Measurements from ENCODE around the gene ASGR2. TPM values are rescaled to one million over a fixed set of nuclear protein-coding genes. Genes with fewer than 3 reads are reported as not detected.

Gene ASGR2
- total RNA-seq, 1 donor from 2014 or later, result not detected

GRCh38 chr17:7113273-7114071 lies 1.1 kb downstream of the ASGR2 start:
- DNase-seq (ENCODE audit: low spot score in 2 of 2, unreplicated experiment in 2 of 2), result no peak
- Mint-ChIP-seq H3K4me1 (no peaks in the 10 kb centered on the region), H3K4me3 (no peak overlapping the region), H3K36me3 (no peaks in the 10 kb centered on the region), H3K27ac (no peak overlapping the region), H3K9me3 (no peaks in the 10 kb centered on the region), H3K27me3 (ENCODE audit: low read depth) (peaks cover 2% of the 10 kb centered on the region)
- TF ChIP-seq CTCF (IDR thresholded peaks at IDR 0.05; ENCODE audit: unreplicated experiment), result no peak

GRCh38 chr17:7112510-7113108 lies 2.0 kb downstream of the ASGR2 start:
- Mint-ChIP-seq H3K4me3 (no peak overlapping the region), H3K9me3 (no peaks in the 10 kb centered on the region), H3K27me3 (ENCODE audit: low read depth) (peaks cover 2% of the 10 kb centered on the region), H3K36me3 (no peaks in the 10 kb centered on the region), H3K27ac (no peak overlapping the region), H3K4me1 (no peaks in the 10 kb centered on the region)
- DNase-seq (ENCODE audit: low spot score in 2 of 2, unreplicated experiment in 2 of 2), result no peak
- TF ChIP-seq CTCF (IDR thresholded peaks at IDR 0.05; ENCODE audit: unreplicated experiment), result no peak

- Mint-ChIP-seq H3K9me3 (no peaks in the 10 kb centered on the region), H3K36me3 (no peaks in the 10 kb centered on the region), H3K4me1 (no peaks in the 10 kb centered on the region), H3K27me3 (ENCODE audit: low read depth) (peaks cover 2% of the 10 kb centered on the region), H3K4me3 (no peak overlapping the region), H3K27ac (no peak overlapping the region)
- DNase-seq (ENCODE audit: low spot score in 2 of 2, unreplicated experiment in 2 of 2), result no peak
- no peak for TF ChIP-seq CTCF (IDR thresholded peaks at IDR 0.05; ENCODE audit: unreplicated experiment)
Observed at GRCh38 chr17:7111784-7112509, 2.7 kb downstream of the ASGR2 start.

GRCh38 chr17:7110617-7111306 lies 3.9 kb downstream of the ASGR2 start:
- no peak for DNase-seq (ENCODE audit: low spot score in 2 of 2, unreplicated experiment in 2 of 2)
- H3K27ac Mint-ChIP-seq, result no peak overlapping the region
- H3K27me3 Mint-ChIP-seq (ENCODE audit: low read depth), result peaks cover 2% of the 10 kb centered on the region
- no peak overlapping the region for H3K4me3 Mint-ChIP-seq
- H3K9me3 Mint-ChIP-seq, result no peaks in the 10 kb centered on the region
- no peaks in the 10 kb centered on the region for H3K36me3 Mint-ChIP-seq
- TF ChIP-seq CTCF (IDR thresholded peaks at IDR 0.05; ENCODE audit: unreplicated experiment), result no peak
- no peaks in the 10 kb centered on the region for H3K4me1 Mint-ChIP-seq

- DNase-seq (ENCODE audit: low spot score in 2 of 2, unreplicated experiment in 2 of 2), result no peak
- H3K27ac Mint-ChIP-seq, result no peak overlapping the region
- H3K36me3 Mint-ChIP-seq, result no peaks in the 10 kb centered on the region
- no peak for TF ChIP-seq CTCF (IDR thresholded peaks at IDR 0.05; ENCODE audit: unreplicated experiment)
- no peaks in the 10 kb centered on the region for H3K4me1 Mint-ChIP-seq
- no peaks in the 10 kb centered on the region for H3K9me3 Mint-ChIP-seq
- H3K27me3 Mint-ChIP-seq (ENCODE audit: low read depth), result no peaks in the 10 kb centered on the region
- H3K4me3 Mint-ChIP-seq, result no peak overlapping the region
Observed at GRCh38 chr17:7109461-7110322, 4.9 kb downstream of the ASGR2 start.

Data from mesothelial cell of epicardium (in vitro differentiated cells).